Bladder microvascular endothelial cell (primary cell): ENCODE results near the gene NRAP. TPM values are rescaled to one million over a fixed set of nuclear protein-coding genes. Genes with fewer than 3 reads are reported as not detected.

Source experiments
- total RNA-seq: library from RNA; depleted of rRNA; stranded (reverse); fragments of >200 nt; gene quantifications from 2 replicates; pipeline ENCODE4 v1.2.3, GENCODE V29; 2014

Gene NRAP, protein sequence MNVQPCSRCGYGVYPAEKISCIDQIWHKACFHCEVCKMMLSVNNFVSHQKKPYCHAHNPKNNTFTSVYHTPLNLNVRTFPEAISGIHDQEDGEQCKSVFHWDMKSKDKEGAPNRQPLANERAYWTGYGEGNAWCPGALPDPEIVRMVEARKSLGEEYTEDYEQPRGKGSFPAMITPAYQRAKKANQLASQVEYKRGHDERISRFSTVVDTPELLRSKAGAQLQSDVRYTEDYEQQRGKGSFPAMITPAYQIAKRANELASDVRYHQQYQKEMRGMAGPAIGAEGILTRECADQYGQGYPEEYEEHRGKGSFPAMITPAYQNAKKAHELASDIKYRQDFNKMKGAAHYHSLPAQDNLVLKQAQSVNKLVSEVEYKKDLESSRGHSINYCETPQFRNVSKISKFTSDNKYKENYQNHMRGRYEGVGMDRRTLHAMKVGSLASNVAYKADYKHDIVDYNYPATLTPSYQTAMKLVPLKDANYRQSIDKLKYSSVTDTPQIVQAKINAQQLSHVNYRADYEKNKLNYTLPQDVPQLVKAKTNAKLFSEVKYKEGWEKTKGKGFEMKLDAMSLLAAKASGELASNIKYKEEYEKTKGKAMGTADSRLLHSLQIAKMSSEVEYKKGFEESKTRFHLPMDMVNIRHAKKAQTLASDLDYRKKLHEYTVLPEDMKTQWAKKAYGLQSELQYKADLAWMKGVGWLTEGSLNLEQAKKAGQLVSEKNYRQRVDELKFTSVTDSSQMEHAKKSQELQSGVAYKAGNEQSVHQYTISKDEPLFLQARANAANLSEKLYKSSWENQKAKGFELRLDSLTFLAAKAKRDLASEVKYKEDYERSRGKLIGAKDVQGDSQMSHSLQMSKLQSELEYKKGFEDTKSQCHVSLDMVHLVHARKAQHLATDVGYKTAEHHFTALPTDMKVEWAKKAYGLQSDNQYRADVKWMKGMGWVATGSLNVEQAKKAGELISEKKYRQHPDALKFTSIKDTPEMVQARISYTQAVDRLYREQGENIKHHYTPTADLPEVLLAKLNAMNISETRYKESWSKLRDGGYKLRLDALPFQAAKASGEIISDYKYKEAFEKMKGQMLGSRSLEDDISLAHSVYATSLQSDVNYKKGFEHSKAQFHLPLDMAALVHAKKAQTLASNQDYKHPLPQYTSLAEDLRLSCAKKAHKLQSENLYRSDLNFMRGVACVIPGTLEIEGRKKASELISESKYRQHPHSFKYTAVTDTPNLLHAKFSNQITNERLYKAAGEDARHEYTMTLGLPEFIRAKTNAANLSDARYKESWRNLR (N-terminal part only)
- not detected in 2 replicates for total RNA-seq

GRCh38 chr10:113663908-113664307, at the start of gene NRAP:
Gene NRAP, minus strand, starts transcription at chr10:113664041. Its CDS starts 159 bp downstream, at chr10:113663882.

GRCh38 chr10:113679463-113680189, 15.8 kb upstream of the NRAP start, which contains the start of gene CASP7:
Gene CASP7, plus strand, starts transcription at chr10:113679912. Its CDS starts 17,582 bp downstream, at chr10:113697494.

DNA sequence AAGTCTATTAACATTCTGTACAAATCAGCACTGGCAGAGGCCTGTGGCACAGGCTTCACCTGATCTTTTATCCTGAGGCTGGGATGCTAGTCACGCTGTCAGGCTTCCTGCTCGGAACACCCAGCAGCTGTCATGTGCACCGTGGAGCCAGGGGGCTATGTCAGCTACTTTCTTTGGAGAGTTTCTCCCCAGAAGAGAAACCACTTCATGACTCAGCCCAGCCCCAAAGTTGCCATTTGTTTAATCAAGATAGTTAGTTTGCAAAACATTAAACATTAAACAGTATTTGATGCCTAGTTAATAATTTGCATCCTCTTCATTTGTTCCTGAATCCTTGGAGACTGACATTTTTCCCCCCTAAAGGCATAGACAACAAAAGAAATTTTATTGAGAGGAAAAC, 111.1 kb downstream of the NRAP start, which contains the start of gene HABP2:
Gene HABP2, plus strand, starts transcription at position 353 of the 400 bp plus-strand sequence. CDS start 69 bp downstream, outside the sequence.

Other genes with a start within 250 kb of the NRAP start
- gene HABP2, start 111.0 kb downstream of the NRAP start, total RNA-seq: under 0.01 TPM in 1 of 2 replicates, not detected in the other
- 47.6 and 109 TPM in 2 replicates for gene CASP7, start 15.9 kb upstream of the NRAP start, total RNA-seq
- gene PLEKHS1, start 87.6 kb upstream of the NRAP start, total RNA-seq: not detected in 2 replicates
- gene DCLRE1A, start 190.0 kb upstream of the NRAP start, total RNA-seq: 5.2 and 9.1 TPM in 2 replicates
- gene NHLRC2, start 190.6 kb upstream of the NRAP start, total RNA-seq: 6.2 and 17.9 TPM in 2 replicates